ENCODE data around the gene HOXC13.
A peak's percentile ranks its signal among the peaks of the same experiment; 100 is the strongest.

HOXC13 gene

GRCh38 chr12:53982648-53983567 is 44.3 kb downstream of the HOXC13 start:
- no peak for DNase-seq

- DNase-seq, result no peak
Measured at GRCh38 chr12:53983568-53983949, 44.9 kb downstream of the HOXC13 start.

DNA sequence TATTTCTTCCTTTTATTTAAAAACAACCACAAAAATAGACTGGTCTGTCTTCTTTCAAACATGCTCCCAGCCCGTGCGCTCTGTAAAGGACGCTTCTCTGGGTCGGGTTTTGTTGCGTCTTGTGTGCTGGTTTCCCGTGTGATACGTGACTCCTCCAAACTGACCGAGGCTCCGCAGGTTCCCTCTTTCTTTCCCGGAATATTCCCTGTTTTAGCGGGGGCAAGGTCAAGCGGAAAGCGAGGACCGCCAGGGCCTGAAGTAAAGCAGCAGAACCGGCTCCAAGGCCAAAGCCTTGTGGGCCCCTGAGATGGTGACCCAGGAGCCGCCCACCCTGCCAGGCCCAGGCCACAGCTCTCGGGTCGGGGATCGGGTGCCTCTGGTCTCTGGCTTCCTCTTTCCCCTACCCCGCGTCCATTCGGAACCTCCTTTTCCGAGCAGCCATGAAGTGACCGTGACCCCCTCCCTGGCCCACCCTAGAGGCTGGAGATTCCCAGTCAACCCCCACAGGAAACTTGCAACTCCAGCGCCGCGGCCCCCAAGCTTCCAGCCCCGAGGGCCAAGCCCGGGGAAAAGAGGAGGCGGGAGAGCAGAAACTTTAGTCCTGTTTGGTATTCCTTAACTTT is 45.4 kb downstream of the HOXC13 start:
- no peak for DNase-seq

GRCh38 chr12:53984901-53985691 is 46.5 kb downstream of the HOXC13 start, which contains the start of gene HOXC10:
Gene HOXC10, plus strand, starts transcription at chr12:53985146. Its CDS starts 114 bp downstream, at chr12:53985260.
- peak; percentile 80 for DNase-seq

DNA sequence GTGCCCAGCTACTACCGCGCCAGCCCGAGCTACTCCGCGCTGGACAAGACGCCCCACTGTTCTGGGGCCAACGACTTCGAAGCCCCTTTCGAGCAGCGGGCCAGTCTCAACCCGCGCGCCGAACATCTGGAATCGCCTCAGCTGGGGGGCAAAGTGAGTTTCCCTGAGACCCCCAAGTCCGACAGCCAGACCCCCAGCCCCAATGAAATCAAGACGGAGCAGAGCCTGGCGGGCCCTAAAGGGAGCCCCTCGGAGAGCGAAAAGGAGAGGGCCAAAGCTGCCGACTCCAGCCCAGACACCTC is 47.0 kb downstream of the HOXC13 start:
- DNase-seq, result no peak

DNA sequence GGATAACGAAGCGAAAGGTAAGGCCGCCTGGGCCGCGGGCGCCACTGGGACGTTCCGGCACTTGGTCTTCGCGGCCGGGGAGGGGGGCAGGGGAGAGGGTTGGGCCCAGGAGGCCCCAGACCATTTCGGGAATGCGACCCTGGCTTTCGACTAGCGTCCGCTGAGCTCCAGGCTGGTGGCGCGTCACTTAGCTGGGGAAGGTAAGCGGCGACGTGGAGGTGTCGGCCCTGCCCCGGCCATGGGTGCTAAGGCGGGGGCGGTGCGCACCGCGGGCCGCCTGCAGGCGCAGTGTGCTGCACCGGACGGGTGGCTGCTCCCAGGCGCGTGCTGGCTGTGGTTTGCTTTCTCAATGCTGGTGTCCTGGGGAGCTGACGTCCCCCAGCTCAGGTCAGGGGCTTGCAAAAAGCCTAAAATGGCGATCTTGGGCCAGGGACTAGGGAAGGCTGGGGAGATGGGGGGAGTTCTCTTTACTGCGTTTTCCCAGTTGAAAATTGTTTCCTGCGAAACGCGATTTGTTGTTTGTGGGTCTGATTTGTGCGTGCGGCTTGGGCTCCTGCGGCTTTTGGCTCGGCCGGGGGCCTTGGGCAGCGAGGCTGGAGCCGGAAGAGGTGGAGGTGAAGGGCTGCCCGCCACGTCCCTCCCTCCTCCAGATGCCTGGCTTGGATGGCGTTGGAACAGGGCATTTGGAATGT is 47.5 kb downstream of the HOXC13 start:
- no peak for DNase-seq

- no peak for DNase-seq
Measured at GRCh38 chr12:53986686-53987483, 48.3 kb downstream of the HOXC13 start.

GRCh38 chr12:53987787-53988230 is 49.2 kb downstream of the HOXC13 start:
- no peak for DNase-seq

GRCh38 chr12:53988541-53989226 is 50.1 kb downstream of the HOXC13 start:
- DNase-seq, result no peak

DNA sequence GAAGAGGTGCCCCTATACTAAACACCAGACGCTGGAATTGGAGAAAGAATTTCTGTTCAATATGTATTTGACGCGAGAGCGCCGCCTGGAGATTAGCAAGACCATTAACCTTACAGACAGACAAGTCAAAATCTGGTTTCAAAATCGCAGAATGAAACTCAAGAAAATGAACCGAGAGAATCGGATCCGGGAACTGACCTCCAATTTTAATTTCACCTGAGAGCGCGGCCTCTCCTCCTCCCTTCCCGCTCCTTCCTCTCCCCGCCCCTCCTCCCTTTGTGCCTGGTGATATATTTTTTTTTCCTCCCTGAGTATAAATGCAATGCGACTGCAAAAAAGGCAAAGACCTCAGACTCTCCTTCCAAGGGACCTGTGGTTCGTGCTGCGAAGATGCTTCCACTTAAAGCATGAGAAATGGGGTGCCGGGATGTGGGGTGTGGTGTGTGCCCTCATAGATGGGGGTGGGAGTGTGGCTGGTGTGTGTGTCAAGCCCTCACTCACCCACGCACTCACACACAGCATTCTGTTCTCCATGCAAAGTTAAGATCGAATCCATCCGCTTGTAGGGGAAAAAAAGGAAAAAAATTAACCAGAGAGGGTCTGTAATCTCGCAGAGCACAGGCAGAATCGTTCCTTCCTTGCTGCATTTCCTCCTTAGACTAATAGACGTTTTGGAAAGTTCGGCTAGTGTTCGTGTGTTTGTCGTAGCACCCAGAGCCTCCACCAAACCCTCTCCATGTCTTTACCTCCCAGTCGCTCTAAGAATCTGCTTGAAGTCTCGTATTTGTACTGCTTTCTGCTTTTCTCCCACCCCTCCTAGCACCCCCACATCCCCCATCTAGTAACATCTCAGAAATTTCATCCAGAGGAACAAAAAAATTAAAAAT is 50.8 kb downstream of the HOXC13 start:
- peak; percentile 31 for DNase-seq

DNA sequence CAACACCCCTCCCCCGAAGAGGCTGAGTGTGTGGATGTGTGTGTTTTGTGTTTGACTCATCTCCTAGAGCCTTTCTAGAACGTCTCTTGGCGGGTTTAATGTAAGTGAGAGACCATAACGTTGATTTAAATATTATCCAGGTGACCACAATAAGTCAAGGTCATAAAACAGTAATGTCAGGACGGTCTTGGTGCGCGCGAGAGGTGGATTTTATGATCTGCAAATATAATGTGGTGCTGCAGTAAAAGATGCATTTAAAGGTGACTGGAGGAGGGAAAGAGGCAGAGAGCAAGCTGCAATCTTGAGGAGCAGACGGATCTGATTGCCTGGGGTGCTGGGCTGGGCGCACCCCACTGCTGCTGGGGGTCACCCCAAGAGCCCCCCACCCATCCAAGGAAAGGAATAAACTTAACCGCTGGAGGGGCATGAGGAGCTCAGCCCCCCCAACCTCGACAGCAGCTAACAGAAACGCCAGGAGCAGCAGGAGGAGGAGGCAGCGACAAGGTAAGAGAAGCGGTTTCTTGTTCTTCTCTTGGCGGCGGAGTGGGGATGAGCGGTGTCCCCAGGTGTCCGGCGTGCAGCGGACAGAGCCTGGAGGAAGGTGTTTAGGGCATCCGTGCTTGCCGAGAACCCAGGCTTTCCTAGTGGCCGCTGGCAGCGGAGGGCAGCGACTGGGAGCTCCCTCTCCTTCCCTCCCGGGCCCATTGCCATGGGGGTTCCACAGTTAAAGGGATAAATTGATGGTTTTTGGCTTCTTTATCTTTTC is 51.9 kb downstream of the HOXC13 start:
- peak; percentile 60 for DNase-seq

DNA sequence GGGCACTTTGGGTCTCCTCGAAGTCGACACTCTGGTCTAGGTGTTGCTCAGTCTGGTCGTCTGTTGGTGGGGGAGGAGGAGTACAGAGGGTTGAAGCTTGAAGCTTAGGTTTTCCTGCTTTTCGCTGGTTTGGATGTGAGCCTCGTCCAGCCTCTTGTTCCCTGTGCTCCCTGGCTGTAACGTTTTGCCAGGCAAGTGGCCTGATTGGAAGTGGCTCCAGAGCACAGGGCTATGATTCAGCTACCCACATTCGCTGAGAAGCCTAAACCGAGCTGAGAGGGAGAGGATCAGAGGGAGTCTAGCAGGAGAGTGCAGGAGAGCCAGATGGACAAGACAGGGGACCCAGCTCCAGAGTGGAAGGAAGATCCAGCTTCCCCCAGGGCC is 52.4 kb downstream of the HOXC13 start:
- DNase-seq, result no peak

GRCh38 chr12:53992377-53992889 is 53.8 kb downstream of the HOXC13 start:
- no peak for DNase-seq

GRCh38 chr12:53993162-53994008 is 54.8 kb downstream of the HOXC13 start:
- DNase-seq, result no peak

GRCh38 chr12:53994009-53994263 is 55.3 kb downstream of the HOXC13 start:
- no peak for DNase-seq

- DNase-seq, result no peak
Measured at GRCh38 chr12:53994264-53995001, 55.8 kb downstream of the HOXC13 start.

DNA sequence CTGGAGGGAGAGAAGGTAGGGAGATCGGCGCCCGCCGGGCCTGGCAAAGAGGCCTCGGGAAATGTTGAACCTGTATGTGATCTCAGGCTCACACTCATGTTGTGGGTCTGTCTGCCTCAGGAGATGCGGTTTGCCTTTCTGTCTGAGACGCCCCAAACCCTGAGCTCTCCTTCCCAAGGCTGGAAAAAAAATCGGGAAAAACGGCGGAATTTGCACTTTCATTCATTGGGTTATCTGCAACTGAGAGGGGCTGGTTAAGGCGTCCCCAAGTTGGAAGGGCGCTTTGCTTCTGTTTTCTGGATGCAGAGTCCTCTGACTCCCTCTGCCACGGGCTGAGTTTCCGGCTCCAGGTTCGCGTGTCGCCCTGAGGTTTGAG is 56.4 kb downstream of the HOXC13 start:
- no peak for DNase-seq
